H9 (cell line): ENCODE results near the gene SIX1. TPM values are rescaled to one million over a fixed set of nuclear protein-coding genes. Genes with fewer than 3 reads are reported as not detected.

ENCODE experiments used
- DNase-seq: peaks from one replicate; pipeline ENCODE4 v3.0.0-alpha.2; 2017
- H2AFZ ChIP-seq: one replicate; pipeline ENCODE4 v1.6.1; 2013; ENCODE audit warnings: mild to moderate bottlenecking, low read length, control low read depth, moderate library complexity
- H2AK5ac ChIP-seq: 2 replicates; pipeline ENCODE4 v1.6.1; 2013; ENCODE audit warnings: low read length, control low read depth, mixed read lengths; ENCODE audit not compliant: insufficient read length
- H2BK120ac ChIP-seq: one replicate; pipeline ENCODE4 v1.6.1; 2013; ENCODE audit warnings: low read depth, mild to moderate bottlenecking, low read length, control low read depth, inconsistent platforms; ENCODE audit not compliant: poor library complexity, severe bottlenecking
- H2BK12ac ChIP-seq: 2 replicates; pipeline ENCODE4 v1.6.1; 2013; ENCODE audit warnings: low read length, control low read depth, mixed read lengths, low read depth; ENCODE audit not compliant: insufficient read length
- H2BK15ac ChIP-seq: 2 replicates; pipeline ENCODE4 v1.6.1; 2013; ENCODE audit warnings: low read depth, low read length, control low read depth
- H2BK20ac ChIP-seq: one replicate; pipeline ENCODE4 v1.6.1; 2013; ENCODE audit warnings: low read depth, mild to moderate bottlenecking, low read length, control low read depth, inconsistent platforms; ENCODE audit not compliant: poor library complexity, severe bottlenecking
- H2BK5ac ChIP-seq: 2 replicates; pipeline ENCODE4 v1.6.1; 2013; ENCODE audit warnings: low read length, control low read depth, mixed read lengths; ENCODE audit not compliant: insufficient read length
- H3K14ac ChIP-seq: 2 replicates; pipeline ENCODE4 v1.6.1; 2013; ENCODE audit warnings: low read length, control low read depth; ENCODE audit not compliant: insufficient read depth
- H3K18ac ChIP-seq: 2 replicates; pipeline ENCODE4 v1.6.1; 2013; ENCODE audit warnings: low read depth, mild to moderate bottlenecking, mixed read lengths, low read length, control low read depth; ENCODE audit not compliant: insufficient read length
- H3K23ac ChIP-seq: 2 replicates; pipeline ENCODE4 v1.6.1; 2013; ENCODE audit warnings: low read length, control low read depth, mixed read lengths, low read depth; ENCODE audit not compliant: insufficient read length
- H3K23me2 ChIP-seq: 2 replicates; pipeline ENCODE4 v1.6.1; 2013; ENCODE audit warnings: low read depth, mild to moderate bottlenecking, mixed read lengths, low read length, control low read depth; ENCODE audit not compliant: insufficient read length, poor library complexity, severe bottlenecking
- H3K27ac ChIP-seq: 2 replicates; pipeline ENCODE4 v1.5.1; 2013; ENCODE audit warnings: low read length, control low read depth, mixed read lengths, low read depth; ENCODE audit not compliant: insufficient read length
- H3K27me3 ChIP-seq: 2 replicates; pipeline ENCODE4 v1.6.1; 2013; ENCODE audit warnings: low read length, control low read depth, inconsistent platforms; ENCODE audit not compliant: insufficient read depth
- H3K4ac ChIP-seq: 2 replicates; pipeline ENCODE4 v1.6.1; 2013; ENCODE audit warnings: low read depth, mild to moderate bottlenecking, control low read depth, inconsistent platforms, low read length, moderate library complexity
- H3K4me1 ChIP-seq: 2 replicates; pipeline ENCODE4 v1.6.1; 2013; ENCODE audit warnings: low read length, control low read depth, inconsistent platforms; ENCODE audit not compliant: insufficient read depth
- H3K4me2 ChIP-seq: 2 replicates; pipeline ENCODE4 v1.6.1; 2013; ENCODE audit warnings: low read length, control low read depth, mixed read lengths; ENCODE audit not compliant: insufficient read length, insufficient read depth
- H3K56ac ChIP-seq: 2 replicates; pipeline ENCODE4 v1.6.1; 2013; ENCODE audit warnings: low read depth, mild to moderate bottlenecking, mixed read lengths, low read length, control low read depth; ENCODE audit not compliant: insufficient read length
- H3K79me1 ChIP-seq: 2 replicates; pipeline ENCODE4 v1.6.1; 2013; ENCODE audit warnings: low read depth, mild to moderate bottlenecking, moderate library complexity, low read length, control low read depth, inconsistent platforms; ENCODE audit not compliant: insufficient read depth, poor library complexity, severe bottlenecking
- H3K79me2 ChIP-seq: 2 replicates; pipeline ENCODE4 v1.6.1; 2013; ENCODE audit warnings: low read length, control low read depth, inconsistent platforms; ENCODE audit not compliant: insufficient read depth
- H3K9ac ChIP-seq: 2 replicates; pipeline ENCODE4 v1.6.1; 2013; ENCODE audit warnings: low read length, control low read depth, mixed read lengths; ENCODE audit not compliant: insufficient read length; ENCODE audit errors: extremely low read depth
- H3K9me3 ChIP-seq: one replicate; pipeline ENCODE4 v1.6.1; 2013; ENCODE audit warnings: low read depth, low read length, inconsistent platforms; ENCODE audit not compliant: control insufficient read depth
- H3T11ph ChIP-seq: one replicate; pipeline ENCODE4 v1.6.1; 2013; ENCODE audit warnings: mild to moderate bottlenecking, low read length, control low read depth, inconsistent platforms
- H4K20me1 ChIP-seq: one replicate; pipeline ENCODE4 v1.6.1; 2013; ENCODE audit not compliant: control insufficient read depth, insufficient read length, insufficient read depth
- H4K5ac ChIP-seq: 2 replicates; pipeline ENCODE4 v1.6.1; 2013; ENCODE audit warnings: low read depth, mild to moderate bottlenecking, mixed read lengths, low read length, control low read depth; ENCODE audit not compliant: insufficient read length
- H4K8ac ChIP-seq: replicated peaks from 2 replicates; pipeline ENCODE4 v1.6.1; 2013; ENCODE audit warnings: low read length, control low read depth, mixed read lengths, low read depth; ENCODE audit not compliant: insufficient read length
- H4K91ac ChIP-seq: 2 replicates; pipeline ENCODE4 v1.6.1; 2013; ENCODE audit warnings: low read depth, mild to moderate bottlenecking, moderate library complexity, mixed read lengths, low read length, control low read depth; ENCODE audit not compliant: insufficient read length
- H3K27ac Mint-ChIP-seq, 3 experiments: 2 replicates in 2 of 3; 3 replicates in 1 of 3; pipeline ENCODE4 v1.8.0; 2020 to 2021; ENCODE audit warnings: mixed read lengths in 3 of 3, mild to moderate bottlenecking in 1 of 3, moderate library complexity in 1 of 3
- H3K27me3 Mint-ChIP-seq: 2 replicates; pipeline ENCODE4 v1.8.0; 2021; ENCODE audit warnings: low read depth, mild to moderate bottlenecking, moderate library complexity, mixed read lengths
- H3K36me3 Mint-ChIP-seq, 3 experiments: 2 replicates in 2 of 3; 3 replicates in 1 of 3; pipeline ENCODE4 v1.8.0; 2020 to 2021; ENCODE audit warnings: low read depth in 3 of 3, mixed read lengths in 3 of 3; ENCODE audit not compliant: insufficient read depth in 1 of 3
- H3K4me1 Mint-ChIP-seq, 2 experiments: 2 replicates each; pipeline ENCODE4 v1.8.0; 2020; ENCODE audit warnings: mixed read lengths in 2 of 2
- H3K4me3 Mint-ChIP-seq, 2 experiments: 2 replicates in 1 of 2; 3 replicates in 1 of 2; pipeline ENCODE4 v1.8.0; 2020 to 2021; ENCODE audit warnings: mild to moderate bottlenecking in 2 of 2, mixed read lengths in 2 of 2, moderate library complexity in 1 of 2
- H3K9me3 Mint-ChIP-seq, 2 experiments: 2 replicates in 1 of 2; 3 replicates in 1 of 2; pipeline ENCODE4 v1.8.0; 2020; ENCODE audit warnings: mild to moderate bottlenecking in 2 of 2, mixed read lengths in 2 of 2, moderate library complexity in 1 of 2
- CTCF ChIP-seq: fragments of 200-600 bp; sonication (generic); conservative IDR thresholded peaks from 3 replicates; pipeline ENCODE4 v1.8.0; 2021; ENCODE audit warnings: antibody characterized with exemption, mild to moderate bottlenecking
- WGBS: extraction: QIAGEN DNeasy Blood & Tissue Kit; methylation state at CpG from one replicate; pipeline ENCODE4 v1.1.7; 2013; ENCODE audit warnings: missing lambda C conversion rate, low lambda C conversion rate, mixed read lengths; ENCODE audit not compliant: insufficient read length; ENCODE audit errors: extremely low coverage; 5-methylcytosine and 5-hydroxymethylcytosine counted together
- total RNA-seq: library from RNA; stranded (reverse); gene quantifications from 2 replicates; pipeline ENCODE4 v1.2.1, GENCODE V29; 2021

SIX1 gene
- total RNA-seq, 1 experiment from 2014 or later, result 0.17 TPM

GRCh38 chr14:60670989-60671388, 21.7 kb upstream of the SIX1 start:
- Histone ChIP-seq H3K23me2 (no peaks in the 10 kb centered on the region), H3K79me1 (no peaks in the 10 kb centered on the region), H2AK5ac (no peak overlapping the region), H3K23ac (no peak overlapping the region), H3K4ac (no peak overlapping the region), H3K27me3 (no peaks in the 10 kb centered on the region), H3K4me1 (no peaks in the 10 kb centered on the region), H3K56ac (no peak overlapping the region), H3K9ac (no peak overlapping the region), H3K18ac (no peak overlapping the region), H4K91ac (no peak overlapping the region), H2BK20ac (no peak overlapping the region), H2BK5ac (no peak overlapping the region), H4K5ac (no peak overlapping the region), H2BK120ac (no peak overlapping the region), H3T11ph (no peak overlapping the region), H2AFZ (no peak overlapping the region), H4K8ac (no peak overlapping the region), H3K14ac (no peak overlapping the region), H2BK12ac (no peak overlapping the region), H3K27ac (no peak overlapping the region), H4K20me1 (no peaks in the 10 kb centered on the region), H2BK15ac (no peak overlapping the region), H3K9me3 (no peaks in the 10 kb centered on the region), H3K4me2 (no peak overlapping the region), H3K79me2 (no peaks in the 10 kb centered on the region)
- Mint-ChIP-seq H3K4me1 (0 out of 4 replicates have a peak, but pooled peaks cover 0 to 2% of the 10 kb centered on the region in 2 experiments), H3K27me3 (no peaks in the 10 kb centered on the region), H3K36me3 (no peaks in the 10 kb centered on the region), H3K9me3 (no peaks in the 10 kb centered on the region), H3K27ac (no peak overlapping the region), H3K4me3 (no peak overlapping the region)
- DNase-seq, result no peak
- no peak for TF ChIP-seq CTCF
- no CpG with 5 or more reads among the region's 3 CpGs for WGBS
